ENCODE measurements around the gene CYTH1.

Gene CYTH1

GRCh38 chr17:78654325-78654724 lies 127.7 kb downstream of the CYTH1 start:
- no peak for DNase-seq (ENCODE audit: low read depth in 1 of 2, low spot score in 1 of 2)

- DNase-seq (ENCODE audit: low read depth in 1 of 2, low spot score in 1 of 2) = no peak
Observed at GRCh38 chr17:78653382-78653781, 128.7 kb downstream of the CYTH1 start.

- DNase-seq (ENCODE audit: low read depth in 1 of 2, low spot score in 1 of 2) = no peak
Observed at GRCh38 chr17:78652913-78653312, 129.2 kb downstream of the CYTH1 start.

GRCh38 chr17:78652024-78652423 lies 130.0 kb downstream of the CYTH1 start:
- DNase-seq (ENCODE audit: low read depth in 1 of 2, low spot score in 1 of 2) = no peak

GRCh38 chr17:78651554-78651953 lies 130.5 kb downstream of the CYTH1 start:
- DNase-seq (ENCODE audit: low read depth in 1 of 2, low spot score in 1 of 2) = no peak

- no peak for DNase-seq (ENCODE audit: low read depth in 1 of 2, low spot score in 1 of 2)
Observed at GRCh38 chr17:78650093-78650715, 131.9 kb downstream of the CYTH1 start.

- DNase-seq (ENCODE audit: low read depth in 1 of 2, low spot score in 1 of 2) = no peak
Observed at GRCh38 chr17:78648293-78648692, 133.8 kb downstream of the CYTH1 start.

GRCh38 chr17:78647032-78647431 lies 135.0 kb downstream of the CYTH1 start:
- no peak for DNase-seq (ENCODE audit: low read depth in 1 of 2, low spot score in 1 of 2)

GRCh38 chr17:78645421-78646295 lies 136.4 kb downstream of the CYTH1 start:
- DNase-seq (ENCODE audit: low read depth in 1 of 2, low spot score in 1 of 2) = peak; percentile 19 to 29

- DNase-seq (ENCODE audit: low read depth in 1 of 2, low spot score in 1 of 2) = no peak
Observed at GRCh38 chr17:78644931-78645351, 137.1 kb downstream of the CYTH1 start.

- DNase-seq (ENCODE audit: low read depth in 1 of 2, low spot score in 1 of 2) = no peak
Observed at GRCh38 chr17:78644224-78644623, 137.8 kb downstream of the CYTH1 start.

- DNase-seq (ENCODE audit: low read depth in 1 of 2, low spot score in 1 of 2) = no peak
Observed at GRCh38 chr17:78643326-78643725, 138.7 kb downstream of the CYTH1 start.

- DNase-seq (ENCODE audit: low read depth in 1 of 2, low spot score in 1 of 2) = no peak
Observed at GRCh38 chr17:78642707-78643106, 139.4 kb downstream of the CYTH1 start.

GRCh38 chr17:78641666-78642065 lies 140.4 kb downstream of the CYTH1 start:
- DNase-seq (ENCODE audit: low read depth in 1 of 2, low spot score in 1 of 2) = no peak

GRCh38 chr17:78641243-78641642 lies 140.8 kb downstream of the CYTH1 start:
- no peak for DNase-seq (ENCODE audit: low read depth in 1 of 2, low spot score in 1 of 2)

GRCh38 chr17:78640700-78641099 lies 141.4 kb downstream of the CYTH1 start:
- no peak for DNase-seq (ENCODE audit: low read depth in 1 of 2, low spot score in 1 of 2)

- no peak for DNase-seq (ENCODE audit: low read depth in 1 of 2, low spot score in 1 of 2)
Observed at GRCh38 chr17:78637643-78638420, 144.2 kb downstream of the CYTH1 start.

- no peak for DNase-seq (ENCODE audit: low read depth in 1 of 2, low spot score in 1 of 2)
Observed at GRCh38 chr17:78637146-78637545, 144.9 kb downstream of the CYTH1 start.

GRCh38 chr17:78634154-78634553 lies 147.9 kb downstream of the CYTH1 start:
- no peak for DNase-seq (ENCODE audit: low read depth in 1 of 2, low spot score in 1 of 2)

- DNase-seq (ENCODE audit: low read depth in 1 of 2, low spot score in 1 of 2) = no peak
Observed at GRCh38 chr17:78629436-78629995, 152.6 kb downstream of the CYTH1 start.

All from activated CD4-positive, alpha-beta T cell treated with anti-CD3 and anti-CD28 coated beads, Interleukin-2, amount 50 U/mL, for 24 hours (primary cell).